ENCODE measurements around the gene GXYLT1. TPM values are rescaled to one million over a fixed set of nuclear protein-coding genes. Genes with fewer than 3 reads are reported as not detected.
A peak's percentile ranks its signal among the peaks of the same experiment; 100 is the strongest.

GXYLT1 gene
- total RNA-seq, 1 experiment from 2014 or later = 12.6 TPM

DNA sequence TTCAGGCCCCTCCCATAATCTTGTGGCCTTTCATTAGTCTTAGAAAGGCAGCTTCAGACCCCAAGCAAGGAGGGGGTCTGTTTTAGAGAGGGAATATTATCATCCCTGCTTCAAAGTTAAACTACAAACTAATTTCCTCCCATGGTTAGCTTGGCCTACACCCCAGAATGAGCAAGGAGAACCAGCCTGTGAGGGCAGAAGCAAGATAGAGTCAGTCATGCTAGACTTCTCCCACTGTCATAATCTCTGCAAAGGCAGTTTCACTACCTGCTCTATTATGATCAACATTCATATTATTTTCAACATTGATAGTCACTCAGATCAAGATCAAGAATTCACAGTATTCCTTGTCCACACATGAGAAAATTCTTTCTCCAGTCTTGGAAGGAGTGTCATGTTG is 105.1 kb downstream of the GXYLT1 start:
- Mint-ChIP-seq H3K27ac (no peak overlapping the region), H3K4me1 (no peaks in the 10 kb centered on the region), H3K27me3 (ENCODE audit: low read depth) (no peaks in the 10 kb centered on the region), H3K9me3 (peaks cover 11% of the 10 kb centered on the region), H3K36me3 (no peaks in the 10 kb centered on the region), H3K4me3 (no peak overlapping the region)
- TF ChIP-seq ZNF263 (CRISPR knock-in tag; IDR thresholded peaks at IDR 0.05; ENCODE audit: low read depth) (no peak), SMAD4 (CRISPR knock-in tag; IDR thresholded peaks at IDR 0.05) (no peak), JAZF1 (CRISPR knock-in tag; IDR thresholded peaks at IDR 0.05) (no peak), SOX15 (CRISPR knock-in tag; IDR thresholded peaks at IDR 0.05) (no peak), ZNF138 (CRISPR knock-in tag; conservative IDR thresholded peaks at IDR 0.05) (no peak), TEAD4 (CRISPR knock-in tag; IDR thresholded peaks at IDR 0.05) (no peak), PRRX2 (CRISPR knock-in tag; IDR thresholded peaks at IDR 0.05) (no peak), RORB (CRISPR knock-in tag; IDR thresholded peaks at IDR 0.05) (no peak), ATF1 (CRISPR knock-in tag; IDR thresholded peaks at IDR 0.05) (no peak), GTF2I (CRISPR knock-in tag; conservative IDR thresholded peaks at IDR 0.05) (no peak), CREM (CRISPR knock-in tag; IDR thresholded peaks at IDR 0.05) (no peak), ETV6 (CRISPR knock-in tag; IDR thresholded peaks at IDR 0.05) (no peak)
- TF ChIP-seq, protein P1, sequence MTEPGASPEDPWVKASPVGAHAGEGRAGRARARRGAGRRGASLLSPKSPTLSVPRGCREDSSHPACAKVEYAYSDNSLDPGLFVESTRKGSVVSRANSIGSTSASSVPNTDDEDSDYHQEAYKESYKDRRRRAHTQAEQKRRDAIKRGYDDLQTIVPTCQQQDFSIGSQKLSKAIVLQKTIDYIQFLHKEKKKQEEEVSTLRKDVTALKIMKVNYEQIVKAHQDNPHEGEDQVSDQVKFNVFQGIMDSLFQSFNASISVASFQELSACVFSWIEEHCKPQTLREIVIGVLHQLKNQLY (CRISPR knock-in tag; IDR thresholded peaks at IDR 0.05) = no peak
- TF ChIP-seq, protein P2, sequence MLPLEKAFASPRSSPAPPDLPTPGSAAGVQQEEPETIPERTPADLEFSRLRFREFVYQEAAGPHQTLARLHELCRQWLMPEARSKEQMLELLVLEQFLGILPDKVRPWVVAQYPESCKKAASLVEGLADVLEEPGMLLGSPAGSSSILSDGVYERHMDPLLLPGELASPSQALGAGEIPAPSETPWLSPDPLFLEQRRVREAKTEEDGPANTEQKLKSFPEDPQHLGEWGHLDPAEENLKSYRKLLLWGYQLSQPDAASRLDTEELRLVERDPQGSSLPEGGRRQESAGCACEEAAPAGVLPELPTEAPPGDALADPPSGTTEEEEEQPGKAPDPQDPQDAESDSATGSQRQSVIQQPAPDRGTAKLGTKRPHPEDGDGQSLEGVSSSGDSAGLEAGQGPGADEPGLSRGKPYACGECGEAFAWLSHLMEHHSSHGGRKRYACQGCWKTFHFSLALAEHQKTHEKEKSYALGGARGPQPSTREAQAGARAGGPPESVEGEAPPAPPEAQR (CRISPR knock-in tag; IDR thresholded peaks at IDR 0.05) = no peak
- TF ChIP-seq, protein P3, sequence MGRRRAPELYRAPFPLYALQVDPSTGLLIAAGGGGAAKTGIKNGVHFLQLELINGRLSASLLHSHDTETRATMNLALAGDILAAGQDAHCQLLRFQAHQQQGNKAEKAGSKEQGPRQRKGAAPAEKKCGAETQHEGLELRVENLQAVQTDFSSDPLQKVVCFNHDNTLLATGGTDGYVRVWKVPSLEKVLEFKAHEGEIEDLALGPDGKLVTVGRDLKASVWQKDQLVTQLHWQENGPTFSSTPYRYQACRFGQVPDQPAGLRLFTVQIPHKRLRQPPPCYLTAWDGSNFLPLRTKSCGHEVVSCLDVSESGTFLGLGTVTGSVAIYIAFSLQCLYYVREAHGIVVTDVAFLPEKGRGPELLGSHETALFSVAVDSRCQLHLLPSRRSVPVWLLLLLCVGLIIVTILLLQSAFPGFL (CRISPR knock-in tag; IDR thresholded peaks at IDR 0.05; ENCODE audit: borderline replicate concordance) = no peak
- TF ChIP-seq, protein P4, sequence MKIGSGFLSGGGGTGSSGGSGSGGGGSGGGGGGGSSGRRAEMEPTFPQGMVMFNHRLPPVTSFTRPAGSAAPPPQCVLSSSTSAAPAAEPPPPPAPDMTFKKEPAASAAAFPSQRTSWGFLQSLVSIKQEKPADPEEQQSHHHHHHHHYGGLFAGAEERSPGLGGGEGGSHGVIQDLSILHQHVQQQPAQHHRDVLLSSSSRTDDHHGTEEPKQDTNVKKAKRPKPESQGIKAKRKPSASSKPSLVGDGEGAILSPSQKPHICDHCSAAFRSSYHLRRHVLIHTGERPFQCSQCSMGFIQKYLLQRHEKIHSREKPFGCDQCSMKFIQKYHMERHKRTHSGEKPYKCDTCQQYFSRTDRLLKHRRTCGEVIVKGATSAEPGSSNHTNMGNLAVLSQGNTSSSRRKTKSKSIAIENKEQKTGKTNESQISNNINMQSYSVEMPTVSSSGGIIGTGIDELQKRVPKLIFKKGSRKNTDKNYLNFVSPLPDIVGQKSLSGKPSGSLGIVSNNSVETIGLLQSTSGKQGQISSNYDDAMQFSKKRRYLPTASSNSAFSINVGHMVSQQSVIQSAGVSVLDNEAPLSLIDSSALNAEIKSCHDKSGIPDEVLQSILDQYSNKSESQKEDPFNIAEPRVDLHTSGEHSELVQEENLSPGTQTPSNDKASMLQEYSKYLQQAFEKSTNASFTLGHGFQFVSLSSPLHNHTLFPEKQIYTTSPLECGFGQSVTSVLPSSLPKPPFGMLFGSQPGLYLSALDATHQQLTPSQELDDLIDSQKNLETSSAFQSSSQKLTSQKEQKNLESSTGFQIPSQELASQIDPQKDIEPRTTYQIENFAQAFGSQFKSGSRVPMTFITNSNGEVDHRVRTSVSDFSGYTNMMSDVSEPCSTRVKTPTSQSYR (CRISPR knock-in tag; IDR thresholded peaks at IDR 0.05) = no peak
- ATAC-seq (no peak), DNase-seq (ENCODE audit: low spot score) (no peak)
- POLR2A ChIA-PET = no interaction called here
- CTCF ChIA-PET = no interaction called here

DNA sequence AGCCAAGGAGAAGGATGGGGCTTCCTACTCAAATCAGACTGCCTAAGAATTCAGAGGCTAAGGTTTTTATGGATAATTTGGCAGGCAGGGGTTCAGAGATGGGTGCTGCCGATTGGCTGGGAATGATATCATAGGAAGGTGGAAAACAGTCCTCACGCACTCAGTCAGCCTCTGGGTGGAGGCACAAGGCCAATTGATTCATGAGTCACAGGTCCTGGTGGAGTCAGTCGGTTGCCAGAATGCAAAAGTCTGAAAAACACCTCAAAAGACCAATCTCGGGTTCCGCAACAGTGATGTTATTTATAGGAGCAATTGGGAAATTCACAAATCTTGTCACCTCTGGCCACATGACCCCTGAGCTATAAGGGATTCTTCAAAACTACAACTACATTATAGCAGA is 105.5 kb downstream of the GXYLT1 start:
- H3K36me3 Mint-ChIP-seq = no peaks in the 10 kb centered on the region
- no peak overlapping the region for H3K27ac Mint-ChIP-seq
- DNase-seq (ENCODE audit: low spot score) (no peak), ATAC-seq (peak; percentile 32; the same call in 1 of the 2 replicates)
- CTCF ChIA-PET = no interaction called here
- no peaks in the 10 kb centered on the region for H3K4me1 Mint-ChIP-seq
- H3K27me3 Mint-ChIP-seq (ENCODE audit: low read depth) = no peaks in the 10 kb centered on the region
- no peak overlapping the region for H3K4me3 Mint-ChIP-seq
- POLR2A ChIA-PET = no interaction called here
- peaks cover 11% of the 10 kb centered on the region for H3K9me3 Mint-ChIP-seq
- TF ChIP-seq NFE2L1 (CRISPR knock-in tag; IDR thresholded peaks at IDR 0.05) (no peak), EMX1 (CRISPR knock-in tag; IDR thresholded peaks at IDR 0.05) (no peak), SOX15 (CRISPR knock-in tag; IDR thresholded peaks at IDR 0.05) (no peak), FOXJ3 (CRISPR knock-in tag; IDR thresholded peaks at IDR 0.05; ENCODE audit: borderline replicate concordance) (no peak)
- TF ChIP-seq, protein P5, sequence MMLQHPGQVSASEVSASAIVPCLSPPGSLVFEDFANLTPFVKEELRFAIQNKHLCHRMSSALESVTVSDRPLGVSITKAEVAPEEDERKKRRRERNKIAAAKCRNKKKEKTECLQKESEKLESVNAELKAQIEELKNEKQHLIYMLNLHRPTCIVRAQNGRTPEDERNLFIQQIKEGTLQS (CRISPR knock-in tag; conservative IDR thresholded peaks at IDR 0.05) = no peak
- TF ChIP-seq, protein P6, sequence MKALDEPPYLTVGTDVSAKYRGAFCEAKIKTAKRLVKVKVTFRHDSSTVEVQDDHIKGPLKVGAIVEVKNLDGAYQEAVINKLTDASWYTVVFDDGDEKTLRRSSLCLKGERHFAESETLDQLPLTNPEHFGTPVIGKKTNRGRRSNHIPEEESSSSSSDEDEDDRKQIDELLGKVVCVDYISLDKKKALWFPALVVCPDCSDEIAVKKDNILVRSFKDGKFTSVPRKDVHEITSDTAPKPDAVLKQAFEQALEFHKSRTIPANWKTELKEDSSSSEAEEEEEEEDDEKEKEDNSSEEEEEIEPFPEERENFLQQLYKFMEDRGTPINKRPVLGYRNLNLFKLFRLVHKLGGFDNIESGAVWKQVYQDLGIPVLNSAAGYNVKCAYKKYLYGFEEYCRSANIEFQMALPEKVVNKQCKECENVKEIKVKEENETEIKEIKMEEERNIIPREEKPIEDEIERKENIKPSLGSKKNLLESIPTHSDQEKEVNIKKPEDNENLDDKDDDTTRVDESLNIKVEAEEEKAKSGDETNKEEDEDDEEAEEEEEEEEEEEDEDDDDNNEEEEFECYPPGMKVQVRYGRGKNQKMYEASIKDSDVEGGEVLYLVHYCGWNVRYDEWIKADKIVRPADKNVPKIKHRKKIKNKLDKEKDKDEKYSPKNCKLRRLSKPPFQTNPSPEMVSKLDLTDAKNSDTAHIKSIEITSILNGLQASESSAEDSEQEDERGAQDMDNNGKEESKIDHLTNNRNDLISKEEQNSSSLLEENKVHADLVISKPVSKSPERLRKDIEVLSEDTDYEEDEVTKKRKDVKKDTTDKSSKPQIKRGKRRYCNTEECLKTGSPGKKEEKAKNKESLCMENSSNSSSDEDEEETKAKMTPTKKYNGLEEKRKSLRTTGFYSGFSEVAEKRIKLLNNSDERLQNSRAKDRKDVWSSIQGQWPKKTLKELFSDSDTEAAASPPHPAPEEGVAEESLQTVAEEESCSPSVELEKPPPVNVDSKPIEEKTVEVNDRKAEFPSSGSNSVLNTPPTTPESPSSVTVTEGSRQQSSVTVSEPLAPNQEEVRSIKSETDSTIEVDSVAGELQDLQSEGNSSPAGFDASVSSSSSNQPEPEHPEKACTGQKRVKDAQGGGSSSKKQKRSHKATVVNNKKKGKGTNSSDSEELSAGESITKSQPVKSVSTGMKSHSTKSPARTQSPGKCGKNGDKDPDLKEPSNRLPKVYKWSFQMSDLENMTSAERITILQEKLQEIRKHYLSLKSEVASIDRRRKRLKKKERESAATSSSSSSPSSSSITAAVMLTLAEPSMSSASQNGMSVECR (CRISPR knock-in tag; IDR thresholded peaks at IDR 0.05; ENCODE audit: borderline replicate concordance) = no peak
